Ureter (tissue), 1 donor: ENCODE measurements around the gene S100P. TPM values are rescaled to one million over a fixed set of nuclear protein-coding genes. Genes with fewer than 3 reads are reported as not detected.
"Not testable (repeated sequence)": the region's sequence is repeated elsewhere in the genome, so short reads cannot be mapped to it uniquely, and the experiment has no call there.

Experiments used
- DNase-seq: peaks from one replicate; pipeline ENCODE4 v3.0.0-alpha.2; 2020; ENCODE audit warnings: low spot score
- total RNA-seq: library from RNA; stranded (reverse); gene quantifications from one replicate; pipeline ENCODE4 v1.2.4, GENCODE V29; 2023
- donor health status: DM: yes; HTN: yes; CAD: no.

S100P gene
- total RNA-seq, 1 donor from 2014 or later, result 2,292 TPM

DNA sequence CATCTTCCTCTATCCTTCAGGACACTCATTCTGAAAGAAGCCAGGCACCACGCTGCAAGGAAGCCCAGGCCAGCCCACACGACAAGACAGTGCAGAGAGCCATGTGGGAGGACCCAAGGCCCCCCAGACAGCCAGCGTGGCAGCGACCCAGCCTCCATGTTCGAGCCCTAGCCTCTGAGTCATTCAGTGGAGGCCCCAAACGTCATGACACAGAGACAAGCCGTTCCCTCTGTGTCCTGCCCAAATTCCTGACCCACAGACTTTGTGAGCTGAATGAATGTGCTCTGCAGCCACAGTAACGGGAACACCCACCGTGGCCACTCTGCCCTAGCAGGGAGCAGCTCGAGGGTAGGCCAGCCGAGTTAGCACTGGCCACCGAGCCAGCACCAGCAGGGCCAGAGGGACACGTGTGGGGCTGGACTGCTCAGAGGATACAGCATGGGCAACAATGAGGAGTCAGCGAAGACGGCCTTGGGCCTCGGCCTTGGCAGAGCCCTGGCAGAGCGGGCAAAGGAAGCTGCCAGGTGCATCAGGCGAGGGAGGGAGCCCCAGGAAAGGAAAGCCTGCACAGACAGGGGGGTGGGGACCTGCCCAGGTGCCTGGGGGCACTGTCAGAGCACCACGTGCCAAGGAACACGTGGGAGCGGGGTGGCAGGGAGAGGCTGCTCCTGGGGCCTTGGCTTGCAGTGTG is 30.9 kb downstream of the S100P start:
- DNase-seq, result no peak

- DNase-seq, result not testable (repeated sequence)
These were observed 31.8 kb downstream of the S100P start for GRCh38 chr4:6725427-6725961.

DNA sequence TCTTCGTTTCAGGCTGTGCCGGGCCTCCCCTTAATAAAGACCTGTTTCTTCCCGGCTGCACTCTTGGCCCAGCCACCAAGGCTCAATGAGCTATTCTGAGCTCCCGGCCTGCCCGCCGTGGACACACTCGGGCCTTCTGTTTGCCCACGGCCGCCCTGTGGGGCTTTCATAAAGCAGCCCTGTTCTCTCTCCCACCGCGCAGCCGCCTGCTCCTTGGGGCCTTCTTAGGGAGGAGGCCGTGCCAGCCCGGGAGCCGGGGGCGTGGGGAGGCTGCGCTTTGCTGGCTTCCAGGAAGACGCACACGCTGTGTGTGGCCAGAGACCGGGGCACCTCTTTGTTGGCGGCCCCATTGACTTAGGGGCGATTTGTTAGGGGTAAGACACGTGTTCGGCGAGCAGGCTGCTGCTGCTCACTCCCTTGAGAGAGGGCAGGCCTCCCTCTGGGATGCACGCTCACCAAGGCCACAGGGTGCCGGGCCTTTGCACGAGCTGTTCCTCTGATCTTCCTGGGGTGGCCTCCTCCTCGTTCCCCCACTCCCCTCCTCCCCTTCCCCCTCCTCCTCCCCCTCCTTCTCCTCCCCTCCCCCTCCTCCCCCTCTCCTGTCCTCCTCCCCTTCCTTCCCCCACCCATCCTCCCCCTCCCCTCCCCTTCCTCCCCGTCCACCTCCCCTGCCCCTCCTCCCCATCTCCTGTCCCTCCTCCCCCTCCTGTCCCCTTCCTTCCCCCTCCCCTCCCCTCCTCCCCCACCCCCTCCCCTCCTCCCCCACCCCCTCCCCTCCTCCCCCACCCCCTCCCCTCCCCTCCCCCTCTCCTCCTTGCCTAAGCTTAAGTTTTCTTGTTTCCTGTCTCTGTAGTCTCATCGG is 33.6 kb downstream of the S100P start:
- DNase-seq, result no peak

- DNase-seq, result no peak
These were observed 34.2 kb downstream of the S100P start for GRCh38 chr4:6727943-6728250.

GRCh38 chr4:6728320-6729029 is 34.8 kb downstream of the S100P start:
- no peak for DNase-seq

DNA sequence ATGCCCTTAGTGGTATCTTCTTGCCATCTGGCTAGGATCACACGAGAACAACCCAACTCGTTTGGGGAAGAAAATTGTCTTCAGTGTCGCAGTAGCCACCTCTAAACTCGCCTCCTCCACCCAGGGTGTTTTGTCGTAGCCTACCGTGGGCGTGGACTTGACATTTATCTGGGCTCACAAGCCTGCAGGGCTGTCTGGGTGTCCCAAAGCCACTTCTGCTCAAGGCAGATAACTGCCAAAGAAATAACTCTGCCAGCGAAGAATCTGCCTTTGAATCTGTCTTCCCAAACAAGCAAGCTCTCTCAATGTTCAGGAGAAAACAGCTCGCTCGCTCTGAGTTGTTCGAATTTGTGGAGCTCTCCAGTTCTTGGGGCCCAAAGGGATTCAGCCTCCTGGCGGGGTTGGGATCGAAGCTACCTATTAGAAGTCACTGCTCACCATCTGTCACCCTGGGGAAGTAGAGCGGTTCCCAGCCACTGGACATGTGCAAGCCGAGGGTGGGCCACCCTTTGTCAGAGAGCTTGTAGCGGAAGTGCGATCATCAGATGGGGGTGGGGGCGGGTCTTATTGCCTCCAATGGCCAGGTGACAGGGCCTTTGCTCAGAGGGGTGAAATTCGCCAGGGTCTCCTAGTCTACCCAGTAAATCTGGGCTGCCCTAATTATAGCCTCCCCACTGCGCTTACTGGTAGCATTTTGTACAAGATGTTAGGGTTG is 37.1 kb downstream of the S100P start:
- no peak for DNase-seq

- DNase-seq, result no peak
These were observed 37.6 kb downstream of the S100P start for GRCh38 chr4:6731318-6731675.

- no peak for DNase-seq
These were observed 38.1 kb downstream of the S100P start for GRCh38 chr4:6731780-6732179.

- DNase-seq, result no peak
These were observed 39.0 kb downstream of the S100P start for GRCh38 chr4:6732441-6733357.

- no peak for DNase-seq
These were observed 39.9 kb downstream of the S100P start for GRCh38 chr4:6733358-6734164.

GRCh38 chr4:6734165-6734786 is 40.6 kb downstream of the S100P start:
- no peak for DNase-seq

DNA sequence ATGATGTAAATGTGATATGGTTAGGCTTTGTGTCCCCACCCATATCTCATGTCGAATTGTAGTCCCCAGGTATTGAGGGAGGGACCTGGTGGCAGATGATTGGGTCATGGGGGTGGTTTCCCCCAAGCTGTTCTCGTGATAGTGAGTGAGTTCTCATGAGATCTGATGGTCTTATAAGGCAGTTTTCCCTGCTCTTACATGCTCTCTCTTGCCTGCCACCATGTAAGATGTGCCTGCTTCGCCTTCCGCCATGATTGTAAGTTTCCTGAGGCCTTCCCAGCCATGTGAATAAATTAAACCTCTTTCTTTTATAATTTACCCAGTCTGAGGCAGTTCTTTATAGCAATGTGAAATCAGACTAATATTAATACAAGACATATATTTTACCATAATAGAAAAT is 46.2 kb downstream of the S100P start:
- DNase-seq, result no peak

- DNase-seq, result no peak
These were observed 46.7 kb downstream of the S100P start for GRCh38 chr4:6740347-6740746.

GRCh38 chr4:6742507-6742906 is 48.8 kb downstream of the S100P start:
- DNase-seq, result no peak

DNA sequence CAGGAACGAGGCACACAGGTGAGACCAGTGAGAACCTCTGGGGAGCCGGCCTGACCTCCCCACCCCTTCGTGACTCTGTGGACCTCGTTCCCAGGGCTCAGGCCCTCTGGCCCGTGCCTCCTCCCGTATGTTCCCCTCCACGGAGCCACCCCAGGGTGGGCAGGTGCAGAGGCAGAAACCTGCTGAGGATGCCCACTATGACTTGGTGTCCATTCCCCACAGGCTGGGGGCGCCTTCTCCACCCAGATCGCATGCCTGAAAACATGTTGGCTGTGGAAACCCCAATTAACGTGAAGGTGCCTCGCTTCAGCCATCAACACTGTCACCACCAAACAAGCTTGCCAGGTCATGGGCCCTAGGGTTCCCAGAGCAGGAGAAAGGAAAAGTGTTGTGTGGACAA is 49.3 kb downstream of the S100P start:
- no peak for DNase-seq
